BJ (cell line): ENCODE results near the gene ZFAND3. TPM values are rescaled to one million over a fixed set of nuclear protein-coding genes. Genes with fewer than 3 reads are reported as not detected.
"Not testable (repeated sequence)": the region's sequence is repeated elsewhere in the genome, so short reads cannot be mapped to it uniquely, and the experiment has no call there.

Source experiments
- CTCF ChIA-PET: fragments of 350-600 bp; formaldehyde crosslinking; extraction: SDS; loops from one replicate; lab custom pipeline; 2021; ENCODE audit warnings: antibody characterized with exemption, inconsistent platforms; lab: Yijun Ruan, JAX
- POLR2A ChIA-PET: fragments of 300-600 bp; sonication (Branson Sonifier 250); formaldehyde crosslinking; extraction: SDS; loops from one replicate; lab custom pipeline; 2021; ENCODE audit warnings: antibody characterized with exemption; lab: Charles Lee
- DNase-seq: peaks from one replicate; pipeline ENCODE4 v3.0.0-alpha.2; 2011; ENCODE audit warnings: low read depth
- H3K27me3 ChIP-seq: 2 replicates; pipeline ENCODE4 v1.6.0; 2011; ENCODE audit warnings: low read length; ENCODE audit not compliant: control insufficient read depth, insufficient read depth
- H3K36me3 ChIP-seq: 2 replicates; pipeline ENCODE4 v1.5.1; 2011; ENCODE audit warnings: low read length; ENCODE audit not compliant: control insufficient read depth, insufficient read depth
- H3K4me3 ChIP-seq: 2 replicates; pipeline ENCODE4 v1.5.1; 2011; ENCODE audit warnings: low read depth, mild to moderate bottlenecking, control low read depth, low read length
- CTCF ChIP-seq: IDR thresholded peaks from 2 replicates; pipeline ENCODE4 v1.5.1; 2011; ENCODE audit warnings: low read depth, mild to moderate bottlenecking, control low read depth, inconsistent platforms, low read length, moderate library complexity; ENCODE audit not compliant: insufficient read depth
- polyA plus RNA-seq: library from polyadenylated mRNA; depleted of rRNA; stranded (reverse); fragments of >200 nt; gene quantifications from 2 replicates; pipeline ENCODE4 v1.2.3, GENCODE V29; 2011

ZFAND3 gene
- polyA plus RNA-seq, 1 experiment: 15.5 TPM

- TF ChIP-seq CTCF: no peak
- POLR2A ChIA-PET: no interaction called here
- CTCF ChIA-PET: no interaction called here
These were observed 71.5 kb downstream of the ZFAND3 start for GRCh38 chr6:37891072-37891471.

GRCh38 chr6:37893257-37893656, 73.7 kb downstream of the ZFAND3 start:
- Histone ChIP-seq H3K4me3 (no peak overlapping the region), H3K27me3 (no peaks in the 10 kb centered on the region), H3K36me3 (no peaks in the 10 kb centered on the region)
- CTCF ChIA-PET: no interaction called here
- DNase-seq: no peak
- no peak for TF ChIP-seq CTCF
- POLR2A ChIA-PET: no interaction called here

More at GRCh38 chr6:37891072-37891471, 71.5 kb downstream of the ZFAND3 start:
- no peak for DNase-seq
- H3K36me3 ChIP-seq: no peaks in the 10 kb centered on the region
- H3K27me3 ChIP-seq: no peaks in the 10 kb centered on the region
- H3K4me3 ChIP-seq: no peak overlapping the region

GRCh38 chr6:37893734-37894133, 74.2 kb downstream of the ZFAND3 start:
- CTCF ChIA-PET, POLR2A ChIA-PET, H3K27me3 ChIP-seq, H3K36me3 ChIP-seq, DNase-seq, H3K4me3 ChIP-seq: not testable (repeated sequence)

GRCh38 chr6:37894585-37894984, 75.1 kb downstream of the ZFAND3 start:
- TF ChIP-seq CTCF: no peak
- Histone ChIP-seq H3K4me3 (no peak overlapping the region), H3K27me3 (no peaks in the 10 kb centered on the region), H3K36me3 (no peaks in the 10 kb centered on the region)
- DNase-seq: no peak
- POLR2A ChIA-PET: no interaction called here
- CTCF ChIA-PET: no interaction called here

GRCh38 chr6:37897321-37897720, 77.8 kb downstream of the ZFAND3 start:
- no peak overlapping the region for H3K4me3 ChIP-seq
- POLR2A ChIA-PET: no interaction called here
- no peaks in the 10 kb centered on the region for H3K36me3 ChIP-seq
- CTCF ChIA-PET: interaction anchor here (0.6 kb wide), 1 partner anchor 108 kb away, joined by 4 read pairs; no protein-coding TSS in a partner anchor
- H3K27me3 ChIP-seq: no peaks in the 10 kb centered on the region
- no peak for DNase-seq
- TF ChIP-seq CTCF: no peak

GRCh38 chr6:37897818-37898515, 78.4 kb downstream of the ZFAND3 start:
- no peak for DNase-seq
- H3K4me3 ChIP-seq: no peak overlapping the region
- H3K27me3 ChIP-seq: no peaks in the 10 kb centered on the region
- TF ChIP-seq CTCF: no peak
- POLR2A ChIA-PET: no interaction called here
- H3K36me3 ChIP-seq: no peaks in the 10 kb centered on the region
- CTCF ChIA-PET: no interaction called here
